Stimulated activated CD8-positive, alpha-beta memory T cell treated with anti-CD3 and anti-CD28 coated beads, Interleukin-7, amount 100 ng/mL, for 24 hours (primary cell): ENCODE measurements around the gene BICRA.
A peak's percentile ranks its signal among the peaks of the same experiment; 100 is the strongest.
"Not testable (repeated sequence)": the region's sequence is repeated elsewhere in the genome, so short reads cannot be mapped to it uniquely, and the experiment has no call there.

ENCODE experiments used
- DNase-seq: peaks from one replicate; pipeline ENCODE4 v3.0.0-alpha.2; 2020; ENCODE audit warnings: low read depth

The BICRA gene

DNA sequence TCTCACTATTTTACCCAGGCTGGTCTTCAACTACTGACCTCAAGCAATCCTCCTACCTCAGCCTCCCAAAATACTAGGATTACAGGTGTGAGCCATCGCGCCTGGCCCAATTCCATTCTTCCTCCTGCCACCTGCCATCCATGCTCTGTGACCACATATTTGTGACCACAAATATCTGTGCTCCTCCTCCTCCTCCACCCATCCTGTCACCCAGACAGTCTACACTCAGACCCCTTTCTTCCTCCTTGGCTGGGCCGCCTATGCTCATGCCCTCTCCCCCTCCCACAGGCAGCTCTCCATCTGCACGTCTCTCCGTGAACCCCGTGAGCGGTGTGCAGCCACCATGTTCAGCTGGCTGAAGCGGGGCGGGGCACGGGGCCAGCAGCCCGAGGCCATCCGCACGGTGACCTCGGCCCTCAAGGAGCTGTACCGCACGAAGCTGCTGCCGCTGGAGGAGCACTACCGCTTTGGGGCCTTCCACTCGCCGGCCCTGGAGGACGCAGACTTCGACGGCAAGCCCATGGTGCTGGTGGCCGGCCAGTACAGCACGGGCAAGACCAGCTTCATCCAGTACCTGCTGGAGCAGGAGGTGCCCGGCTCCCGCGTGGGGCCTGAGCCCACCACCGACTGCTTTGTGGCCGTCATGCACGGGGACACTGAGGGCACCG, 107.5 kb downstream of the BICRA start:
- no peak for DNase-seq

GRCh38 chr19:47718415-47719046, 109.6 kb downstream of the BICRA start:
- not testable (repeated sequence) for DNase-seq

DNA sequence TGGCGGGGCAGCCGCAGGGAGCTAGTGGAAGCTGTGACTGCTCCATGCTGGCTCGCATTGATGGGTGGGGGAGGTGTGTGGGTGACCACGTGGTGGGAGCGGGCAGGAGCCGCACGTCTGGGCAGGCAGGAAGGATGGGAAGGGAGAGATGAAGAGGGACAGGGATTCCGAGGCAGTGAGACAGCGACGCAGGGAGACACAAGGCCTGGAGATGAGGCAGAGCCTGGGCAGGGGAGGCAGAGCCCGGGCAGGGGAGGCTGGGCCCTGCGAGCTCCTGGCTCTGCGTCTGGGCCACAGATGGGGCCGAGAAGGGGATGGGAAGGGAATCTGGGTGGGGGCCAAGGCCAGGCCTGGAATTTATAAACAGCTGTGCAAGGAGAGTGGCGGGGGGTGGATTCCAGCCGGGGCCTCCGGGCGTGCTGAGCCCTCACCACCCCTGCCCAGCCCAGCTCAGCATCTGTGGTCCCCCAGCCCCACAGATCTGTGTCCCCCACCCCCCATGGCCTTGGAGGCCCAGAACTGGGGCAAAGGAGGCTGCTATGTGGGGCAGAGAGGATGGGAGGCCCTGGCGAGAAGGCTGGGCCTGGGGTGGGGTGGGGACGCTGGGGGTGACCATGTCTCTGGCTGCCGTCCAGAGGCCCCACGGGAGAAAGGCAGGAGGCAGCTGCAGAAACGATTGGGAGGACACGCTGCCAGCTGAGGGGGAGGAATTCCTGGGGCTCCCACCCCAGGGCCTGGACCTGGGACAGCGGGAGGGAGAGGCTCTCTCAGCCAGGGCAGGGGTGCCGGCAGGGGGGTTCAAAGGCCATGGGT, 110.3 kb downstream of the BICRA start:
- DNase-seq = no peak

- DNase-seq = no peak
Observed at GRCh38 chr19:47720669-47721422, 111.9 kb downstream of the BICRA start.

GRCh38 chr19:47723581-47723940, 114.6 kb downstream of the BICRA start:
- no peak for DNase-seq

DNA sequence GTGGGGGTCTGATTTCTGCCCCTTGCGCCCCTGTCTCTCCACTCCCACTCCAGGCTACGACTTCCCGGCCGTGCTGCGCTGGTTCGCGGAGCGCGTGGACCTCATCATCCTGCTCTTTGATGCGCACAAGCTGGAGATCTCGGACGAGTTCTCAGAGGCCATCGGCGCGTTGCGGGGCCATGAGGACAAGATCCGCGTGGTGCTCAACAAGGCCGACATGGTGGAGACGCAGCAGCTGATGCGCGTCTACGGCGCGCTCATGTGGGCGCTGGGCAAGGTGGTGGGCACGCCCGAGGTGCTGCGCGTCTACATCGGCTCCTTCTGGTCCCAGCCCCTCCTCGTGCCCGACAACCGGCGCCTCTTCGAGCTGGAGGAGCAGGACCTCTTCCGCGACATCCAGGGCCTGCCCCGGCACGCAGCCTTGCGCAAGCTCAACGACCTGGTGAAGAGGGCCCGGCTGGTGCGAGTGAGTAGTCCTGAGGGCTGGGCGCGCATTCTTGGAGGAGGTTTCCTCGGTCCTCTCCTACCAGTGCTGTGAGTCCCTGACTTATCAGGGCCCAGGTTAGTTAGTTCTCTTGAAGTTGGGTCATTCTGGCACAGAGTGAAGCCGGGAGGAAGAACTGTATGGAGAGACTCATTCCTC, 116.9 kb downstream of the BICRA start:
- DNase-seq = no peak

GRCh38 chr19:47726467-47726866, 117.5 kb downstream of the BICRA start:
- DNase-seq = no peak

DNA sequence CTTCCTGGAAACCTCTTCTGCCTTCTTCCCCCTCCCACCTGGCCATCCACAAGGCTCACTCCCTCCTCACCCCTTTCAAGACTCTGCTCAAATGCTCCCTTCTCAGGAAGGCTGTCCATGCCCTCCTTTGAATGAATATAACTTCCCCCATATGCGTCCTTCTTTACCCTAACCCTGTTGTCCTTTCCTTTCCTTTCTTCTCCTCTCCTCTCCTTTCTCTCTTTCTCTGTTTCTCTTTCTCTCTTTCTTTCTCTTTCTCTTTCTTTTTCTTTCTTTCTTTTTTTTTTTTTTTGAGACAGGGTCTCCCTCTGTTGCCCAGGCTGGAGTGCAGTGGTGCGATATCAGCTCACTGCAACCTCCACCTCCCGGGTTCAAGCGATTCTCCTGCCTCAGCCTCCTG, 119.4 kb downstream of the BICRA start:
- not testable (repeated sequence) for DNase-seq

DNA sequence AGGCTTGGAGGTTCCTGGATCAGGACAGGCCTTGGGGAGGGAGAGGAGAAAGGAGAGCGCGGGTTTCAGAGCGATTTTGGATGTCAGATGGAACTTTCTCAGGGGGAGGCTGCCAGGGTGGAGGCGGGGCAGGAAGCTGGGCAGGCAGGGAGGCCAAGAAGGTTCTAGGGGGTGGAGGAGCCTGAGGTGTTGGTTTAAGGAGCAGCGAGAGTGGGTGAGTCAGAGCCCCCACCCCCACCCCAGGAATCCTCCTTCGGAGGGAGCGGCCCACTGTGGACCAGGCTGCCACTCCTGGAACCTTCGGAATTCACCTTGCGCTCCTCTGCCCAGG, 120.5 kb downstream of the BICRA start:
- no peak for DNase-seq

- peak; percentile 31 for DNase-seq
Observed at GRCh38 chr19:47729799-47730520, 121.0 kb downstream of the BICRA start.

DNA sequence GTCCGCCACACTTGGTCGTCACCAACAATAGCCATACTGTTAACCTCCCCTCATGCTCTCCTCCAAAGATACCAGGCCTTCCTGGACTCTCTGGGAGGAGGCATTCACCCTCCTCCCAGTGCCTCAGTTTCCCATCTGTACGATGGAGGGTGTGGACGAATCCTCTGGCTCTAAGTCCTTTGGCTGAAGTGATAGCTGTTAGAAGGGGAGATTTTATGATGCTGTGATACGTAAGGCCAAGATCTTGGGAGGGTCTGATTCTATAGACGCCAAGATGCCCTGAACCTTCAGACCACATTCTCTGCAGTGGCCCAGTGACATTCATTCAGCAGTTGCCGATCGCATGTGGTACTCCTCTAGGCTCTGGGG, 121.6 kb downstream of the BICRA start:
- DNase-seq = no peak

DNA sequence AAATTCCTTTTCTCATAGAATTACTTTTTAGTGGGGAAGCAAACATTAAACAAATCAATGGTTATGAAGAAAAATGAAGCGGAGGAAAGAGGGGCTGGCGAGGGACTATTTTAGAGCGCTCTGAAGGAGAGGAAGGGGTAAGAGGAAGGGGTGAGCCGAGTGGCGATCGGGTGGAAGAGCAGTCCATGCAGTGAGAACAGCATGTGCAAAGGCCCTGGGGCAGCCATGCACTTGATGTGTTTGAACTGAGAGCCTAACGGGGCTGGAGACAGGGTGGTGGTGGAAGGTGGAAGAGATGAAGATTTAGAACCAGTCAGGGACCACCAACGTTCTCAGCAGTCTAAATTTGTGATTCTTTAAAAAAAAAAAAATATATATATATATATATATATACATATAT, 122.0 kb downstream of the BICRA start:
- no peak for DNase-seq

DNA sequence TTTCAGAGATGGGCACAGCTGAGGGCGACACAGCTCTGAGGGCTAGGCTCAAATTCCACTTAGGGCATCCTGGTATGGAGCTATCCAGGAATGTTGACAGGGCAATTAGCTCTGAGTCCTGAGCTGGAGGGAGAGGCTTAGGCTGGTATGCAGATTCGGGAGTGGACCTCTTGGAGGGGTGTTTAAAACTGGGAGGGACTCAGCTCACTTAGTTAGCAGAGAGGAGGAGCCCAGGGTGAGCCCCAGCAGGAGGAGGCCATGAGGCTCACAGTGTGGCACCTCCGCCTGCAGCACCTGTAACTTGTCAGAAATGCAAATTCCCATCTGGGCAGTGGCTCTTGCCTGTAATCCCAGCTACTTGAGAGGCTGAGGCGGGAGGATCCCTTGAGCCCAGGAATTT, 126.2 kb downstream of the BICRA start:
- no peak for DNase-seq

GRCh38 chr19:47740866-47741519, 132.1 kb downstream of the BICRA start:
- no peak for DNase-seq

GRCh38 chr19:47741544-47742140, 132.7 kb downstream of the BICRA start:
- no peak for DNase-seq

- DNase-seq = no peak
Observed at GRCh38 chr19:47742634-47743033, 133.7 kb downstream of the BICRA start.

GRCh38 chr19:47745010-47745901, 136.3 kb downstream of the BICRA start, which contains the start of gene NOP53:
Gene NOP53, plus strand, starts transcription at chr19:47745546. Its CDS starts 14 bp downstream, at chr19:47745560.
- peak; percentile 97 for DNase-seq

- DNase-seq = not testable (repeated sequence)
Observed at GRCh38 chr19:47746129-47746528, 137.2 kb downstream of the BICRA start.

DNA sequence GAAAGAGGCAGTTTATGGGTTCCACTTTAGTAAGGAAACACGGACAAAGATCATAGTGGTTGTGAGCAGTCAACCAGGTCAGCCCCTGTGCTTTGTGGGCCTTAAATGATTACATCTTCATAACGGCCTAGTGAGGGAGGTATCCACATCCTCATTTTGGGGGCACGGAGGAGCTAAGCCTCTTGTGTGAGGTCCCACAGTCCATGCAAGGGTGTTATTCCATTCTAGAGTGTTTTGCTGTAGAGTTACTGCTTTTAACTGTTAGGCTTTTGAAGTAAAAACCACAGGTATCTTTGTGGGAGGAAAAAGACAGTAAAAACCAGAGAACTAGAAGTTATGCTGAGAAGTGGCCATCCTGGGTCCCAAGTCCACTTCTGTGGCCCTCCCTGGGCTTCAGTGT, 140.4 kb downstream of the BICRA start:
- no peak for DNase-seq
